Middle frontal gyrus (tissue), 1 donor: ENCODE data around the gene IL12RB1.

Experiments used
- DNase-seq: peaks from one replicate; pipeline ENCODE4 v3.0.0-alpha.2; 2015; ENCODE audit warnings: low spot score; ENCODE audit errors: extremely low spot score

The IL12RB1 gene

DNA sequence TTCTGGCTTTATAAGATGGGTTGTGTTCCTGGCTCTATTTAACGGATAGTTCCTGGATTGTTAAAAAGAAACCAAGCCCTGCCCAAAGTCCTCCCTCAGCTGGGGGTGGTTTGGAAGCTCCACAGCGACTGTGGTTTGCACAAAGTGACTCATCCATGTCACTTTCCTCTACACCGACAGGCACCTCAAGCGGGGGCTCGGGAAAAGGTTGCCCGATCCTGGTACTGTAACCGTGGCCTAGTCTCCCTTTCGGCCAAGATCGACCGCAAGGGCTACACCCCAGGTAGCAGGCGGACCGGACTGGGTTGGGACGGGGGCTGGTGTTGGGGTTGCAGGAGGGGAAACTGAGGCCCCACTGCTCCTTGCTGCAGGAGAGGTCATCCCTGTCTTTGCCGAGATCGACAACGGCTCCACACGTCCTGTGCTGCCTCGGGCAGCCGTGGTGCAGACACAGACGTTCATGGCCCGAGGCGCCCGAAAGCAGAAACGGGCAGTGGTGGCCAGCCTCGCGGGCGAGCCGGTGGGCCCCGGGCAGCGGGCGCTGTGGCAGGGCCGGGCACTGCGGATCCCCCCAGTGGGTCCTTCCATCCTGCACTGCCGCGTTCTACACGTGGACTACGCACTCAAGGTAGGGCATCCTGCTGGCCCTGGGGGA is 77.2 kb downstream of the IL12RB1 start:
- no peak for DNase-seq
